HG02642 (cell line): ENCODE results near the gene EPB41L1.

Experiments used
- ATAC-seq: cut with Tn5 transposase; IDR thresholded peaks from one replicate; pipeline ENCODE4 v1.9.1; 2021; ENCODE audit warnings: mild to moderate bottlenecking; ENCODE audit not compliant: unreplicated experiment, poor library complexity

The EPB41L1 gene

DNA sequence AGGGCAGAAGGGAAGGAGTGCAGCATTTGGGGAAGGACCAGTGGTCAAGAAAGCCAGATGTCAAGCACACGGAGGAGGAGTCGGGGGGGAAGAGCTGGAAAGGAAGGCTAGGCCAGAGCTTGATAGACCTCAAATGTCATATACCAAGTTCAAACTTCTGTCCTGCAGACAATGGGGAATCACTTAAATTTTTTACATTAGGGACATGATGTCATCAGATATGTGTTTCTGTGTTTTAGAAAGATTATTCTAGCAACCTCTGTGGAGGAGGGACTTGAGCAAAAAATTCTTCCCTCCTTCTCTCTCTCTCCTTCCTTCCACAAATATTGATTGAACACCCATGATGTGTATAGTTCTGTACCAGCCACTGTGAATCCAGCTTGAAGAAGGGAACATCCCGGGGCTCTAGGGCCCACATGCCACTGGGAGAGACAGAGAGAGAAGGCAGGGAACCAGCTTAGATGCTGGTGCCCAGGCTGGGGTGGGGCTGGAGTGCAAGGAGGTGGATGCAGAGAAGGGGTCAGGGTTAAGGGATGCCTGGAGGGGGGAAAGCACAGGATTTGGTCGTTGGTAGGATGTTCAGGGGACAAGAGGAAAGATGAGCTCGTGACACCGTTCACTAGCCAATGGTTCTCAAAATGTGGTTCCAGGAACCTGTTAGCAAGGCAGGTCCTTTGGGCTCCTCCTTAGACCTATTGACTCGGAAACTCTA, 61.9 kb downstream of the EPB41L1 start:
- no peak for ATAC-seq

DNA sequence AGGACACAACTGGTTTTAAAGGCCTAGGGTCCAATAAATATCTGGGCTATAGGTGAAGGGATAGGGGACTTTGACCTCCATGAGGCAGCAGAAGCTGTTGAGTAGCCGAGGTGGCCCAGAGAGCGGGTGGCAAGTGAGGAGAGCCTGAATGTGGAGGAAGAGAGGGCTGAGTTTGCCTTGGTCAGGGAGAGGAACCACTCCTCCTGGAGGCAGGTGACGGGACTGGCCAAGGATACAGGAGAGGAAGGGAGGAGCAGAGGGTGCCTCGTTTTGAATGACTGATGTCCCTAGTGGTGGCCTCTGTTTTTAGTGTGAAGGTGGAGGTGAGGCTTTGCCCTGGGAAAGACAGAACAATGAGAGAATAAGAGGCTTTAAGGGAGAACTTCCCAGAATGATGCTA, 62.7 kb downstream of the EPB41L1 start:
- ATAC-seq = no peak

DNA sequence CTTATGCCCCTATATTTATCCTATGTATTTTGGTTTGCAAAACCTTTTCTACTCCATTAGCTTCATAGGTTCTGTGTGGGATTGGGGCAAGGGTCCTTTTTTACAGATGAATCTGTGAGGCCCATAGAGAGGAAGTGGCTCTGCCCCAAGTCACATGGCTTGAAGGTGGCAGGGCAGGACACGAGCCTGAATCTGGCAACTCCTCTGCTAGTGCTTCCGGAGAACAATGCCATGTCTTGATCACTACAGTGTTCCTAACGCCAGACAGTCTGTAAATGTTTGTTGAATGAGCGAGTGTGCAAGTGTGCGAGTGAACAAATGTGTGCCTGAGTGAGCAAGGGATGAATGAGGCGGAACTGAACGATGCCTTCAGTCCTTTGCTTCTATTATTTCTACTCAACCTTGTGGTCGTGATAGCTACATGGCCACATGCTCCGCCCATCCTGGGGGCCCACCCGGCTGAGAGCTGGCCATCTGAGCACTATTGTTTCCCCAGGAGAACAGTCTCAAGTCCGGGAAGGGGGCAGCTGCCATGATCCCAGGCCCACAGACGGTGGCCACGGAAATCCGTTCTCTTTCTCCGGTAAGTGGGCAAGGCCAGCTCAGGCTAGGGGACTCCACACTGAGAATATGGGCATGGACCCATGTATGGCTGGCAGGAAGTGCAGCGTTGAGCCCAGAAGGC, 64.0 kb downstream of the EPB41L1 start:
- no peak for ATAC-seq

DNA sequence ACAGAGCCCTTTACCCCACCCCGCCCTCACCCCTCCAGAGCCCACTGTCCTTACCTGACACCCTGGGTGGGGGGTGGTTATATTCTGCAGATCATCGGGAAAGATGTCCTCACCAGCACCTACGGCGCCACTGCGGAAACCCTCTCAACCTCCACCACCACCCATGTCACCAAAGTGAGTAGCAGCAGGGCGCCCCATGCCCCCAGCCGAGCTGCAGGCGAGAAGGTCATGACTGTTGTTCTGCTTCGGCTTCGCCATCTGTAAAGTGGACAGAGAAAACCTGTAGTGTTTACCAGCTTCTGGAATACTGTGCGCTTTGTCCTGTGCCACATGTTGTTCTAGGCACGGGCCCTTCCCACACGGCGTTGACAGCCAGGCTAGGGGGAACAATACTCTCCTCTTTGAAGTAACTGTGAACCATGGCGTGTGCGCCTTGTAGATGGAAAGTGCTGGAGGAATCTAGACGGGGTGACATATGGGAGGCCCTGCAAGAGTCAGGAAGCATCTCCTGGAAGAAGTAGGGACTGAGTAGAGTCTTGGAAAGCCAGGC, 65.2 kb downstream of the EPB41L1 start:
- ATAC-seq = no peak

DNA sequence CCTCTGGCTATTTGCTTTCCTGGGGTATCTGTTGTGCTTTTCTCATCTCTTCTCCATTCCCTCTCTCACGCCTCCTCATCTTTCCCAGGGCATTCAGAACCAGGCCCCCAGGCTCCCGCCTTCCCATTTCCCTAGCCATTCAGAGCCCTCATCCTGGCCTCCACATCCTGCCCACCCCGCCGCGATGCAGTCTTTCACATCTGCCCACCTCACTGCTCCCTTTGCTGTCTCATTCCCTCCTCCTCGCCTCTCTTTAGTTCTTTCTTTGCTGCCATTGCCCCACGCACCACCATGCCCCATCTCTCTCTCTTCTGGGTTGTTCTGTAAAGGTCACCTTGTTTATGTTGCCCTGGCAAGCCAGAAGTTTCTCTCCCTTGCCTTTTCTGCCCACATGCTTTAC, 71.1 kb downstream of the EPB41L1 start:
- ATAC-seq = no peak

DNA sequence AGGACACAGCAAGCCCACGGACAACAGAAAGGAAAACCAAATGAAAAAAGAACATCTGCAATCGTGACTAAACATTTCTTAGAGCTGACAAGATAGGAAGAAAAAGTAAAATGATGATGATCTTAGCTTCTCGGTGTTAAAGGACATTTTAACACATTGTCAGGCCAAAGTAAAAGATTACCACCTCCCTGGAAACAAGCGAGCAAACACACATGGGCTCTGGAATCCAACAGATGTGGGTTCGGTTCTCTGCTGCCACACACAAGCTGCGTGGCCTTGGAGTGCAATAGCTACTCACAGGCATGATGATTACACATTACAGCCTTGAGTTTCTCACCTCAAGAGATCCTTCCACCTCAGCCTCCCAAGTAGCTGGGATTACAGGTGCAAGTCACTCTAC, 74.2 kb downstream of the EPB41L1 start:
- no peak for ATAC-seq

DNA sequence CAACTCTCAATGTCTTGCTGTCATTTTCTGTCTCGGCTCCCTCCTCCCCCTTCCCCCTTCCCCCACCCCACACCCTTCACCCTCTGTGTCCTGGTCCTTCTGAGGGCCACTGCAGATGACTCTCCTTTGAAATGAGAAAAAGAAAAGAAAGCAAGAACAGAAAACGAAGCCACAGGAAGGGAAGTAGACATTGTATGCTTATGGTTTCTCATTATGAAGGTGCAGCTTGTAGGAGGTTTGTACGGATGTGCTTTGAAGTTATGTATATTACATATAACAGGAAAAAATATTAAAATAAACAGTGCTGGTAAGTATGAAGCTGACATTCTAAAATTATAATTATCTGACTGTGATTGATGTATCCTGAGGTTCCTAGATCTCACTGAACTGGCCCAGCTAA, 75.5 kb downstream of the EPB41L1 start:
- no peak for ATAC-seq

DNA sequence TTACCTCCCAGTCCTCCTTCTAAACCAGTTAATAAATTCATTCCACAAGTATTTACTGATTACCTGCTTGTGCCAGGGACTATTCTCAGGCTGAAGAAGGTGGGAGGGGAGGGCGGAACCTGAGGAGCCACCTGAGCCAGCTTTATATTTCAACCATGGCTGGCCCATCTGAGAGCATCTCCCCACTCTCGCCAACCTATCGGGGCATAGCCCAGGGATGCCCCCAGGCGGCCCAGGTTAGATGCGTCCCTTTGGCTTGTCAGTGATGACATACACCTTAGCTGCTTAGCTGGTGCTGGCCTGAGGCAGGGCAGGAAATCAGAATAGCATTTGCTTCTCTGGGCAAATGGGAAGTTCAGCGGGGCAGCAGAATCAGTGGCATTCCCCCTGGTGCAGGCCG, 76.8 kb downstream of the EPB41L1 start:
- no peak for ATAC-seq

DNA sequence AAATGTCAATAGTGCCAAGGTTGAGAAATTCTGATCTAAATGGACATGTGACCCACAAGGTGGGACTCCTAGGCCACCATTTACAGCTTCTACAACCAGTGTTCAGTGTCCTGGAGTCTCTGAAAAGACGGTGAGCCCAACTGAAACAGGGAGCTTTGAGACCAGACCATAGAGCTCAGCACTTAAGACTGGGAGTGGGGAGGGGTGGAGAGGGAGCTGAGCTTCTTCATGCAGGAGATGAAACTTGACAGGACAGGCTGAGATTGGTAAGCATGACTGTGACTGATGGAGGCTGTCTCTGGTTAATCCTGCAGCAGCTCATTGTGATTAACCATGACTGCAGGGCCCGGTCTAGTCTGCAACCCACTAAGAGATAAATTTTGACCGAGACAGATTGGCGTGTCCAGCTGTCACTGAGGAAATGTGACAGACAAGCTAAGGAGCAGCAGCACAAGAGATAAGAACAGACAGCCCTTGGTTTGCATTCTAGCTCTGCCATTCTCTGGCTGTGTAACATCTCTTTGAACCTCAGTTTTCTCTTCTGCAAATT, 80.3 kb downstream of the EPB41L1 start:
- no peak for ATAC-seq

DNA sequence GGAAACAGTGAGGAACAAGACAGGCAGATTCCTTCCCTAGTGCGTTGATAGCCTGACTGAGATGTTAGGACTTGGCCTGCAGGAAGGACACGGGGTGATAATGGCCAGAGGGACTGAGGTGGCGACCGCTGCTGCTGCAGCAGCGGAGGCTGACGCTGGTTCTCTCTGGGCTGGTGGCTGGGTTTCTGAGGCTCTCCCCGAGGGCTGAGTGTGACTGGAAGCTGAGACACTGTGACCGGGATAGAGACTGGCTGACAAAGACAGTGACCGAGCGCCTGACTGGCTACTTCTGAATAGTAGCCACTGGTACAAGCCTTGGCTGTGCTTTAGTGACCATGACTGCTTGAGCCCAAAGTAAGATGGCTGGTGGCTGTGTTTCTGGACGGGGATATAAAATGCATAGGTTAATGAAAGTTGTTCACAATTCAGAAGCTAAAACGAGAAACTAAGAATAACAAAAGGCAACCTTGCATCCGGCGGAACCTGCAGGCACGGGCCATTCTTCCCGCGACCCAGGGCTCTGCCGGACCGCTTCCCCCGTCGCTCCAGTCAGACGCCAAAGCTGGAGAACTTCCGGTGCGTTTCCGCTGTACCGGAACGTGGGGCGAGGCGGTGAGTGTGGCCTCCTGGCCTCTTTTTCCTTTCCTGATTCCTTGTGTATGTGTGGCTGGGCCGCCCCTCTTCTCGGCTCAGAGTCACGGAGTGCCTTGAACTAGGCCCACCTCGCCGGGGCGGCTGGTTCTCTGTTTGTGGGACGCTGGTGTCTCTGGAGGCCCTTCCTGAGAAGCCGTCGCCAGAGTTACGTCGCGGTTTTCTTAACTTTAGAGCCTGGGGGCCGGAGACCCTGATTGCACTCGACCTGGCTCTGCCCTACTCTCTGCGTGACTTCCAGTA, 81.6 kb downstream of the EPB41L1 start, which contains the start of gene AAR2:
Gene AAR2 (plus strand): TSS at position 587 of the 894 bp plus-strand sequence. CDS start 3,391 bp downstream, outside the sequence.
- ATAC-seq = peak; percentile 88

DNA sequence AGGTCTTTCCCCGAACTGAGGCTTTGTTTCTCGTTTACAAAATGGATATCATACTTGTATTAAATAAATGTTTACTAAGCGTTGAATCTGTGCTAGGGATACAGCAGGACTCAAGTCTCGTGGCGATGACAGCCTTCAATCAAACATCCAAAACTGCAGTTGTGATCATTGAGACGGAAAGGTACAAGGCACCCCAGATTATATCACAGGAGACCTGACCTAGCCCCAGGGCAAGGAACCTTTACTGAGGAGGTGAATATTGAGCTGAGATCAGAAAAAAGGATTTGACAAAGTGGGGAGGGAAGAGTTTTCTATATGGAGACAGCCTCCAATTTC, 82.2 kb downstream of the EPB41L1 start:
- ATAC-seq = no peak

DNA sequence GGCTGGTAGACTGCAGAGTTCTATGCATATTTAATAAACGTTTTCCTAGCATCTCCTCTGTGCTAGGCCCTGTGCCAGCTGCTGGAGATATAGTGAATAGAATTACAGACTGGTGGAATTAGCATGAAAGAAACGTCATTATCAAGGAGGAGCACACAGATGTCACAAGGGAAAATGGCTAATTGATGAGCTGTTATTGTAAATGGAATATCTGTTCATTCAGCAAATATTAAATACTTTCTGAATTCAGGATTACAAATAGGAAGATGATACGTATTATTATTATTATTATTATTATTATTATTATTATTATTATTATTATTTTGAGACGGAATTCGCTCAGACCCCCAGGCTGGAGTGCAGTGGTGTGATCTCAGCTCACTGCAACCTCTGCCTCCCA, 82.9 kb downstream of the EPB41L1 start:
- no peak for ATAC-seq

DNA sequence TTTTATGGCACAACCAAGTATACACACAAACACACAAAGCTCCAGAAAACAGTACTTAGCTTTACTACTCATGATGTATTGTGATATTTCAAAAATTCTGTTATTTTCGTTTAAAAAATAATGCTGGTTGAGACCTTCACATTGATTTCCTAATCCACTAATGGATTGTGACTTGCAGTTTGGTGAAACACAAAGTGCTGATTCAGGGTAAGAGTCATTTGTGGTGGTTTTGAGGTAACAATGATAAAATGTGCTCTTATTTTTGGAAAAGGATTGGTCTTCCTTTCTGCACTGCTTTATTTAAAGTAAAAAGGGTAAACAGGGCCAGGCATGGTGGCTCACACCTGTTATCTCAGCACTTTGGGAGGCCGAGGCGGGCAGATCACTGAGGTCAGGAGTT, 83.6 kb downstream of the EPB41L1 start:
- ATAC-seq = no peak

DNA sequence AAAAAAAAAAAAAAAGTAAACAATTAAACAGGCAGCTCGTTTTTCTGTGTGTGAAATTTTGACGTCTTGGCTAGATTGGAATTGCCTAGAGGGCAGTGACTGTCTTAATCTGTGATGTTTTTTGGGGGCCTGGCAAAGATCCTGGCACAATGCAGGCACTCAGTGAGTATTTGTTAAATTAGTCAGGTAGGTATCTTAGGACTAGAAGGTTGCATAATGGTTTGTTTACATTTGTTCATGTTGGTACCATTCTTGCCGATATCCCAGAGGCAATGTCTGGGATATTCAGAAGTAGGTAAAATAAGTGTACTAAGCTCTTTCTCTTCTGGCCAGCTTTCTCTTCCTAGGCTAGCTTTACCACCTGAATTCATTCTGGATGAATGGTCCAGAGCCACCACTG, 84.2 kb downstream of the EPB41L1 start:
- no peak for ATAC-seq

DNA sequence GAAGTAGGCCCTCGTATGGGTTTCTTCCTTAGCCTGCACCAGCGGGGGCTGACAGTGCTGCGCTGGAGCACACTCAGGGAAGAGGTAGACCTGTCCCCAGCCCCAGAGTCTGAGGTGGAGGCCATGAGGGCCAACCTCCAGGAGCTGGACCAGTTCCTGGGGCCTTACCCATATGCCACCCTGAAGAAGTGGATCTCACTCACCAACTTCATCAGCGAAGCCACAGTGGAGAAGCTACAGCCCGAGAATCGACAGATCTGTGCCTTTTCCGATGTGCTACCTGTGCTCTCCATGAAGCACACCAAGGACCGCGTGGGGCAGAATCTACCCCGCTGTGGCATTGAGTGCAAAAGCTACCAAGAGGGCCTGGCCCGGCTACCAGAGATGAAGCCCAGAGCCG, 85.5 kb downstream of the EPB41L1 start:
- no peak for ATAC-seq

DNA sequence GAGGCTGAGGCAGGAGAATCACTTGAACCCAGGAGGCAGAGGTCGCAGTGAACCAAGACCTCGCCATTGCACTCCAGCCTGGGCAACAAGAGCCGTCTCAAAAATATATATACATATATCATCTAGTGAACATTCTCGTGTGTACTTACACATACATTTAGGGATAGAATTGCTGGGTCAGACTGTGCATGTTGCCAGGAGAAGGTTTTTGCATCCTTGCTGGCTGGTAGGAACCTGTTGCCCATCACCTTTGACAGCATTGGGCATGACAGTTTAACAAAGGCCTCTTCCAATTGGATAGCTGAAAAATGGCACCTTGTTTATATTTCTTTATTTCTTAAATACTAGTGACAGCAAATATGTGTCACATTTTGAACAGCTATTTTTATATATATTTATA, 87.1 kb downstream of the EPB41L1 start:
- ATAC-seq = no peak

DNA sequence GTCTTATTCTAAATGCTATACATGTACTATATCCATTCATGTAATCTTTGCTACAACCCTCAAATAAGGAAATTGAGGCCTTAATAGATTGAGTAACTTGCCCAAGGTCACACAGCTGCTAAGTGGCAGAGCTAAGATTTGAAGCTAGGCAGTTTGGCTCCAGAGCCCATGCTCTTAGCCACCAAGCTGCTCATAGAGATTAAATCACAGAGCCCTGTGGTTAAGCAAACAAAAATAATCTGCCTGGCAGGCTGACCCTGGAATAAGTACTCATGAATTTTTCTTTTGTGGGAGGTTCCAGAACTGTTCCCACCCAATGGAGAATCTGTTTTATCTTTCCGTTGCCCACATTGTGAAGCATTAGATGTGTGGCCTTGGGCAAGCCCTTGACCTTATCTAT, 89.2 kb downstream of the EPB41L1 start:
- ATAC-seq = no peak

DNA sequence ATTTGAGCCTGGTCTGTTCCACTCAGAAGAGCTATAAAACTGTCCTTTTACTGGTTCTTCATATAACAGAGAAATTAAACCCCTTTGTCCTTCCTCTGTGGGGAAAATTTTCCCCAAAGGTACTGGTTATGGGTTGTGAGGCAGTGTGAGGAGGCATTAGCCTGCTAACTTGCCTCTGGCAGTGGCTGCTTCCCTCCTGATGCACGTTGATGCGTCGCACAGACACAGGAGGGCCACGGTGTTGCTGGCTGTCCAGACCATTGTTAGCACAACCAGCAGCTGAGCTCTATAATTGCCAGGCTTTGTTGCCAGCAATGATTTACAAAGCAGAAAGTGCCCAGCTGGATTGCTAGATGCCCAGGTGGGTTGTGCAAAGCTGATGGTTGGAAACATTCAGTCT, 91.9 kb downstream of the EPB41L1 start:
- ATAC-seq = no peak

DNA sequence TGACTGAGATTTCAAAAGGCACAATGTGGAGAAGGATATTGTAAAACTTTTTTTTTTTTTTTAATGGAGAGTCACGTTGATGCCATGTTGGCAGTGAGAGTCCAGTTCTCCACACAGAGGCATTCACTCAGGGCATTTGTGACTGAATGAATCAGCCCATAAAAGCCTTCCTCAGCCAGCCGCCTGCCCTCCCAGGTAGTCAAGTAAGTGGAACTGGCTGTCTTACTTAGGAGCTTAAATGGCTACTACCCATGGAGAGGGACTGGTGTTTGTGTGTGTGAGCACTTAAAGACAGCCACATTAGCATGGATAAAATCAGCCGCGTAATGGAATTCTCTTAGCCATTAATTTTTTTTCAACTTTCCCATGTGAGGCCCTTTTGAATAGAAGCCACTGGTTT, 94.3 kb downstream of the EPB41L1 start:
- no peak for ATAC-seq

DNA sequence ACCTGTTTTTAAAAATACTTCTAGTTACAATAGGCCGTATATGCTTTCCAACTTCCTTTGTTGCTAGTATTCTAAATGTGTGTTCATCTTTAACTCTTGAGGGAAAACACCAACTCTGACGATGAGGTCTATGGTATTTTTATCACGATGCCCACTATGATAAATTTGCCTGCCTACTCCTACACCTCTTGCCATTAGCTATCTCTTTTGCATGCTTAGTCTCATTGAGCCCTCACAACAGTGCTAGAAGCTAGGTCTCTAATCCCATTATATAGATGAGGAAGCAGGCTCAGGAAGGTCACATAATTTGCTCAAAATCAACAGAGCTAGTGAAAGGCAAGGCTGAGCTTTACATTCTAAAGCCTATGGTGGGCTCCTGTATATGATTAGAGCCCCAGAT, 94.9 kb downstream of the EPB41L1 start:
- ATAC-seq = no peak

DNA sequence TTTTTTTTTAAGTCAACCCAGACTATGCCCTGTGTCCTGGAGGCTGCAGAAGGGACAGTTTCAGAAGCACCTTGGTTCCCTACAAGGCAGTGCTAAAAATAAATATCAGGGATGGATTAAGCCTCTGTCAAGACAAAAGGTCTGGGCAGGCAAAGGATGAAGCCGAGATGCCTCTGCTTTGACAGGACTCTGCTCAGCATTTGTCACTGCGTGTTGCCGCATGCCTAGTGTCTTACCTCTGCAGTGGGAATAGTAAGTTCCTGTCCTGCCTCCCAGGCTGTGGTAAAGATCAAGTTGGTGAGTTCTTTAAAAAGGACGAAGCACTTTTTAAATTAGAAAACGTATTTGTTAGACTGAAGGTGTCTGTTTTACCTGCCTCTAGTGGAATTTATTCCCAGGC, 96.9 kb downstream of the EPB41L1 start:
- no peak for ATAC-seq
